SU-DHL-6 (cell line): Measurements from ENCODE around the gene CNKSR3.

Experiments used
- H2AFZ ChIP-seq: fragments of 200-600 bp; sonication (generic); 2 replicates; pipeline ENCODE4 v1.6.1; 2014; ENCODE audit warnings: low read depth, mild to moderate bottlenecking, moderate library complexity, mixed read lengths, antibody characterized with exemption, low read length; ENCODE audit not compliant: severe bottlenecking
- H3F3A ChIP-seq: fragments of 200-600 bp; shearing (Covaris generic); 2 replicates; pipeline ENCODE4 v1.6.0; 2016; ENCODE audit warnings: antibody characterized with exemption, mild to moderate bottlenecking; ENCODE audit not compliant: insufficient read depth
- H3K27ac ChIP-seq: fragments of 200-600 bp; sonication (generic); 2 replicates; pipeline ENCODE4 v1.5.1; 2016; ENCODE audit warnings: low read depth, mild to moderate bottlenecking, low read length, moderate library complexity, mixed read lengths
- H3K27me3 ChIP-seq: fragments of 200-600 bp; sonication (generic), shearing (Covaris generic); 2 replicates; pipeline ENCODE4 v1.6.0; 2014; ENCODE audit warnings: mild to moderate bottlenecking, low read length
- H3K36me3 ChIP-seq: fragments of 200-600 bp; sonication (generic); 2 replicates; pipeline ENCODE4 v1.6.1; 2014; ENCODE audit warnings: mild to moderate bottlenecking, low read length, mixed read lengths
- H3K4me2 ChIP-seq: fragments of 300-600, 200-600 bp; shearing (Covaris generic), sonication (generic); 2 replicates; pipeline ENCODE4 v1.6.0; 2014; ENCODE audit warnings: low read length, low read depth, mild to moderate bottlenecking; ENCODE audit not compliant: poor library complexity, severe bottlenecking
- H3K4me3 ChIP-seq: fragments of 200-600 bp; sonication (generic); 2 replicates; pipeline ENCODE4 v1.5.1; 2014; ENCODE audit warnings: antibody characterized with exemption, low read length, mild to moderate bottlenecking, mixed read lengths; ENCODE audit not compliant: insufficient read depth, poor library complexity, severe bottlenecking
- H3K79me2 ChIP-seq: fragments of 200-600 bp; sonication (generic); 2 replicates; pipeline ENCODE4 v1.6.1; 2014; ENCODE audit warnings: mild to moderate bottlenecking, low read length, moderate library complexity; ENCODE audit not compliant: insufficient read depth
- H3K9ac ChIP-seq: fragments of 200-600 bp; sonication (generic); 2 replicates; pipeline ENCODE4 v1.7.0; 2014; ENCODE audit warnings: mild to moderate bottlenecking, low read length
- H3K9me2 ChIP-seq: fragments of 200-600 bp; sonication (generic); replicated peaks from 2 replicates; pipeline ENCODE4 v1.6.1; 2014; ENCODE audit warnings: low read length; ENCODE audit not compliant: insufficient read depth
- H3K9me3 ChIP-seq: fragments of 200-600 bp; sonication (generic); 2 replicates; pipeline ENCODE4 v1.6.1; 2014; ENCODE audit warnings: low read length, mixed read lengths; ENCODE audit not compliant: insufficient read depth
- H4K20me1 ChIP-seq: fragments of 200-600 bp; sonication (generic); 2 replicates; pipeline ENCODE4 v1.6.1; 2014; ENCODE audit warnings: low read depth, mild to moderate bottlenecking, antibody characterized with exemption, low read length, moderate library complexity, mixed read lengths
- EZH2phosphoT487 ChIP-seq: fragments of 200-600 bp; sonication (generic), shearing (Covaris generic); conservative IDR thresholded peaks from 2 replicates; pipeline ENCODE4 v1.6.1; 2018; ENCODE audit warnings: mild to moderate bottlenecking, antibody characterized with exemption, low read length, moderate library complexity, mixed read lengths
- TF ChIP-seq, protein P1 (sequence below): fragments of 200-600 bp; sonication (generic); IDR thresholded peaks from one replicate; pipeline ENCODE4 v1.5.1; 2017; ENCODE audit warnings: antibody characterized with exemption, mild to moderate bottlenecking, low read length, moderate library complexity; ENCODE audit not compliant: insufficient read depth, poor library complexity, severe bottlenecking

Gene CNKSR3

DNA sequence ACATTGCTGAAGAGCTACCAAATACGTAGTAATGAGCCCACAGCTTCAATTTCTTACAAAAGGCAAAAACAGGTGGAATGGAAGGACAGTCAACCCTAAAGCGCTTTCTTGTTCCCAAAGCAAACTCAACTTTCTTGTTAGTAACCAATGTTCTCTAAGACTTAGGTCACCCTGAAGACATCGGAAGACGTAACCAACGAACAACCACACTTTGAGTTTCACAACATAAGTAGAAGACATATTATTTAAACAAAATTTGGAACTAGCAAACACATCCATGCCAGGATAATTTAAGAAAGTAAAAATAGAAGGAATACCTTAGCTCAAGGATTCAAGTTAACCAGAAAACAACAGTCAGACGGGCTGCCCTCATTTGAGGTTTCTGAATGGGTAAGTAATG lies 51.0 kb downstream of the CNKSR3 start:
- H3F3A ChIP-seq = no peaks in the 10 kb centered on the region
- H3K9ac ChIP-seq = no peak overlapping the region
- TF ChIP-seq, protein P1, sequence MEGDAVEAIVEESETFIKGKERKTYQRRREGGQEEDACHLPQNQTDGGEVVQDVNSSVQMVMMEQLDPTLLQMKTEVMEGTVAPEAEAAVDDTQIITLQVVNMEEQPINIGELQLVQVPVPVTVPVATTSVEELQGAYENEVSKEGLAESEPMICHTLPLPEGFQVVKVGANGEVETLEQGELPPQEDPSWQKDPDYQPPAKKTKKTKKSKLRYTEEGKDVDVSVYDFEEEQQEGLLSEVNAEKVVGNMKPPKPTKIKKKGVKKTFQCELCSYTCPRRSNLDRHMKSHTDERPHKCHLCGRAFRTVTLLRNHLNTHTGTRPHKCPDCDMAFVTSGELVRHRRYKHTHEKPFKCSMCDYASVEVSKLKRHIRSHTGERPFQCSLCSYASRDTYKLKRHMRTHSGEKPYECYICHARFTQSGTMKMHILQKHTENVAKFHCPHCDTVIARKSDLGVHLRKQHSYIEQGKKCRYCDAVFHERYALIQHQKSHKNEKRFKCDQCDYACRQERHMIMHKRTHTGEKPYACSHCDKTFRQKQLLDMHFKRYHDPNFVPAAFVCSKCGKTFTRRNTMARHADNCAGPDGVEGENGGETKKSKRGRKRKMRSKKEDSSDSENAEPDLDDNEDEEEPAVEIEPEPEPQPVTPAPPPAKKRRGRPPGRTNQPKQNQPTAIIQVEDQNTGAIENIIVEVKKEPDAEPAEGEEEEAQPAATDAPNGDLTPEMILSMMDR = no peak
- TF ChIP-seq EZH2phosphoT487 = no peak
- H3K9me3 ChIP-seq = no peaks in the 10 kb centered on the region
- H3K36me3 ChIP-seq = no peaks in the 10 kb centered on the region
- H3K27me3 ChIP-seq = no peaks in the 10 kb centered on the region
- H4K20me1 ChIP-seq = no peaks in the 10 kb centered on the region
- no peak overlapping the region for H2AFZ ChIP-seq
- H3K79me2 ChIP-seq = no peaks in the 10 kb centered on the region
- H3K27ac ChIP-seq = no peak overlapping the region
- no peaks in the 10 kb centered on the region for H3K9me2 ChIP-seq
- no peak overlapping the region for H3K4me3 ChIP-seq
- no peak overlapping the region for H3K4me2 ChIP-seq

DNA sequence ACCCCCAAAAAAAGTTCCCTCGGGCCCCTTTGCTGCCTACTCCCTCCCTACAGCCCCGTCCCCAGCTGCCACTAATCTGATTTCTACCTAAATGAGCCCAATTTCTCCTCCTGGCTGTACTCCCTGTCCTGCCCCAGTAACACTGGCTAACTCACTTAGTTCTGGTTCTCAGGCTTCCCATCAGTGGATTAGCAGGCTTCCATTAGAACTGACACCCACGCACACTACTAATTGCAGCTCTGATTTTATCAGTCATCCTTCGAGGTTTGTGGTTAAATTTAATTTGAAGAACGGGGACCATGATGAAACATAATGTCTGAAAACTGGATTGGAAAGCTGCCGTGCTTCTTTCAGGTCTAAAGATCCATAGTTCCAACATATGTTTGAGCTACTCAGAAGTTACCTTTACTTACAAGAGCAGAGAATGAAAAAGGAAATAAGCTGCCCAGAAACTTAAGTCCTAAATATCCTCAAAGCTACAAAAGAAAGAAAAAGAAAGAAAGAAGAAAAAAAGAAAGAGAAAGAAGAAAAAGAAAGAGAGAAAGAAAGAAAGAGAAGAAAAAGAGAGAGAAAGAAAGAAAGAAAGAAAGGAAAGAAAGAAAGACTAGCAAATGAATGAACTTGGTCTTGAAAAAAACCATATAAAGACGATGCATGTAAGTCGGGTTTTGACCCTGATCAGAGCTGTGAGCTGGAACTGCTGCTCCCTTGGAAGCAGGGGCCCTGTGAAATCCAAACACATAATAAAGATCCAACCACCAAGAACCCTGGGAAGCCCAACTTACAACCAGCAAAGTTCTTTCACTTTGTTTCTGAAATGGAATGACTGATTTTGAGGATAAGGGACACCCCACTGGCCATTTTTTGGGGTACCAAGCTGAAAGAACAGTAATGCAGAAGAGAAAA lies 51.7 kb downstream of the CNKSR3 start:
- Histone ChIP-seq H3K27ac (no peak overlapping the region), H3K27me3 (no peaks in the 10 kb centered on the region), H3K79me2 (no peaks in the 10 kb centered on the region), H3K9me2 (no peaks in the 10 kb centered on the region), H3K9me3 (no peaks in the 10 kb centered on the region), H3K9ac (no peak overlapping the region), H4K20me1 (no peaks in the 10 kb centered on the region), H2AFZ (no peak overlapping the region), H3F3A (no peaks in the 10 kb centered on the region), H3K4me2 (no peak overlapping the region), H3K4me3 (no peak overlapping the region), H3K36me3 (no peaks in the 10 kb centered on the region)
- TF ChIP-seq, protein P1 = no peak
- TF ChIP-seq EZH2phosphoT487 = no peak

GRCh38 chr6:154457881-154458284 lies 52.6 kb downstream of the CNKSR3 start:
- no peak overlapping the region for H3K4me3 ChIP-seq

More at GRCh38 chr6:154457881-154458284, 52.6 kb downstream of the CNKSR3 start:
- no peak overlapping the region for H2AFZ ChIP-seq
- no peak overlapping the region for H3K27ac ChIP-seq
- TF ChIP-seq, protein P1 = no peak
- TF ChIP-seq EZH2phosphoT487 = no peak
- no peaks in the 10 kb centered on the region for H3K36me3 ChIP-seq
- no peak overlapping the region for H3K9ac ChIP-seq
- H3K79me2 ChIP-seq = no peaks in the 10 kb centered on the region
- no peaks in the 10 kb centered on the region for H3K9me2 ChIP-seq
- H3K9me3 ChIP-seq = no peaks in the 10 kb centered on the region
- no peaks in the 10 kb centered on the region for H3F3A ChIP-seq
- no peak overlapping the region for H3K4me2 ChIP-seq
- H3K27me3 ChIP-seq = no peaks in the 10 kb centered on the region
- no peaks in the 10 kb centered on the region for H4K20me1 ChIP-seq
